Colonic mucosa (tissue), 4 donors: Measurements from ENCODE around the gene SLC29A2. TPM values are rescaled to one million over a fixed set of nuclear protein-coding genes. Genes with fewer than 3 reads are reported as not detected.
A peak's percentile ranks its signal among the peaks of the same experiment; 100 is the strongest.
"Not testable (repeated sequence)": the region's sequence is repeated elsewhere in the genome, so short reads cannot be mapped to it uniquely, and the experiment has no call there.

ENCODE experiments used
- DNase-seq: peaks from one replicate; pipeline ENCODE4 v3.0.0-alpha.2; 2020
- H3K27ac ChIP-seq: fragments of 200-600 bp; one replicate; pipeline ENCODE4 v1.8.0; 2021
- H3K27me3 ChIP-seq: fragments of 200-600 bp; one replicate; pipeline ENCODE4 v1.8.0; 2021
- H3K36me3 ChIP-seq: fragments of 200-600 bp; one replicate; pipeline ENCODE4 v1.8.0; 2021
- H3K4me1 ChIP-seq: fragments of 200-600 bp; one replicate; pipeline ENCODE4 v1.8.0; 2021; ENCODE audit warnings: mild to moderate bottlenecking
- H3K4me3 ChIP-seq: fragments of 200-600 bp; one replicate; pipeline ENCODE4 v1.8.0; 2021
- H3K9ac ChIP-seq, 2 donors: one replicate each; pipeline ENCODE4 v1.7.0; 2013; ENCODE audit warnings: control low read depth in 2 of 2, low read depth in 2 of 2, low read length in 2 of 2
- H3K9me3 ChIP-seq: fragments of 200-600 bp; one replicate; pipeline ENCODE4 v1.8.0; 2021
- intact Hi-C: fragments of 100-400 bp; cut with DNase I; formaldehyde crosslinking; loops from one replicate; pipeline ENCODE4 v1.14.1; 2022
- total RNA-seq, 2 donors: library from RNA; stranded (reverse); fragmentation: NEBNext Ultra II Directional in 1 of 2; extraction: Animal tissue kit (Norgen Biotek cat#: 25700) in 1 of 2; gene quantifications; one replicate each; pipeline ENCODE4 v1.2.1, GENCODE V29; 2021
- TF ChIP-seq, protein P1 (sequence below): fragments of 200-600 bp; IDR thresholded peaks from one replicate; pipeline ENCODE4 v1.8.0; 2022; ENCODE audit warnings: antibody characterized with exemption, mild to moderate bottlenecking
- donor health status: healthy.
- donor health status: DM: no; HTN: no; CAD: no.
- donor health status: DM: no; HTN: no; CAD: no.

The SLC29A2 gene
- total RNA-seq, 2 donors from 2014 or later: 20.2 to 28.3 TPM

DNA sequence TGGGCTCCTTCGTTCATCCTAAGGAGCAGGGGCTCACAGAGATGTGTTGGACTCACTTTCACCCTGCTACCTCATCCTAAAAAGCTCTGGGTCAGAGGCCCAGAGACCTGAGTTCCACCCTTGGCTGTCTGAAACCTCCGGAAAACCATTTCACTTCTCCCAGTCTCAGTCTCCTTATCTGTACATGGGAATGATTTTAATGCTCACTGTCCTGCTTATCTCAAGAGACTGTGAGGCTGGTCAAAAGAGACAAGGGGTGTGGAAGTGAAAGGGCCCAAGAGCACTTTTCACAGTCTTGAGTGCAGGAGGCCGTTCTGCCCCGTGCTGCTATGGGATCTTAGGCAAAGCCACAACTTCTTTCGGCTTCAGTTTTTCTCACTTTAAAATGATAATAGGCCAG lies 36.1 kb upstream of the SLC29A2 start:
- no peak overlapping the region for H3K27ac ChIP-seq
- no peak for DNase-seq
- no peak overlapping the region for H3K9ac ChIP-seq
- H3K4me1 ChIP-seq: peaks cover 4% of the 10 kb centered on the region
- intact Hi-C loops: loop anchor here (5.0 kb wide), 1 partner anchor 270 kb away; the partner anchor contains the start of gene RBM4B
- H3K9me3 ChIP-seq: no peaks in the 10 kb centered on the region
- H3K36me3 ChIP-seq: no peaks in the 10 kb centered on the region
- no peak overlapping the region for H3K4me3 ChIP-seq
- TF ChIP-seq, protein P1, sequence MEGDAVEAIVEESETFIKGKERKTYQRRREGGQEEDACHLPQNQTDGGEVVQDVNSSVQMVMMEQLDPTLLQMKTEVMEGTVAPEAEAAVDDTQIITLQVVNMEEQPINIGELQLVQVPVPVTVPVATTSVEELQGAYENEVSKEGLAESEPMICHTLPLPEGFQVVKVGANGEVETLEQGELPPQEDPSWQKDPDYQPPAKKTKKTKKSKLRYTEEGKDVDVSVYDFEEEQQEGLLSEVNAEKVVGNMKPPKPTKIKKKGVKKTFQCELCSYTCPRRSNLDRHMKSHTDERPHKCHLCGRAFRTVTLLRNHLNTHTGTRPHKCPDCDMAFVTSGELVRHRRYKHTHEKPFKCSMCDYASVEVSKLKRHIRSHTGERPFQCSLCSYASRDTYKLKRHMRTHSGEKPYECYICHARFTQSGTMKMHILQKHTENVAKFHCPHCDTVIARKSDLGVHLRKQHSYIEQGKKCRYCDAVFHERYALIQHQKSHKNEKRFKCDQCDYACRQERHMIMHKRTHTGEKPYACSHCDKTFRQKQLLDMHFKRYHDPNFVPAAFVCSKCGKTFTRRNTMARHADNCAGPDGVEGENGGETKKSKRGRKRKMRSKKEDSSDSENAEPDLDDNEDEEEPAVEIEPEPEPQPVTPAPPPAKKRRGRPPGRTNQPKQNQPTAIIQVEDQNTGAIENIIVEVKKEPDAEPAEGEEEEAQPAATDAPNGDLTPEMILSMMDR: no peak
- peaks cover 4% of the 10 kb centered on the region for H3K27me3 ChIP-seq

DNA sequence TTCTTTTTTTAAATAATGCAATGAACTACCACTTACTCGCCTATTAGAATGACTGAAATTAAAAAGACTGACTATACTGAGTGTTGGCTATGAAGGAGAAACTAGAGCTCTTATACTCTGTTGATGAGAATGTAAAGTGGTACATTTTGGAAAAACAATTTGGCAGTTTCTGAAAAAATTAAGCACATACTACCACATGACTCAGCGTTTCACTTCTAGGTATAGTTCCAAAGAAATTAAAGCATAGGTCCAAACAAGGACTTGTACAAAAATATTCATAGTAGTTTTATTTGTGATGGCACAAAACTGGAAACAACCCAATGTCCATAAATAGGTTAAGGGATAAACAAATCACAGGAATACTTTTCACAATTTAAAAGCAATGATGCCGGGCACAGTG lies 22.4 kb upstream of the SLC29A2 start:
- intact Hi-C loops: no loop called here
- H3K9me3 ChIP-seq: no peaks in the 10 kb centered on the region
- no peaks in the 10 kb centered on the region for H3K27me3 ChIP-seq
- no peak overlapping the region for H3K9ac ChIP-seq
- no peak for DNase-seq
- no peak overlapping the region for H3K27ac ChIP-seq
- no peaks in the 10 kb centered on the region for H3K36me3 ChIP-seq
- TF ChIP-seq, protein P1: no peak
- H3K4me1 ChIP-seq: no peaks in the 10 kb centered on the region
- no peak overlapping the region for H3K4me3 ChIP-seq

GRCh38 chr11:66391322-66391721 lies 19.8 kb upstream of the SLC29A2 start:
- no peaks in the 10 kb centered on the region for H3K36me3 ChIP-seq
- TF ChIP-seq, protein P1: no peak
- DNase-seq: no peak
- no peaks in the 10 kb centered on the region for H3K27me3 ChIP-seq
- H3K4me1 ChIP-seq: no peaks in the 10 kb centered on the region
- H3K27ac ChIP-seq: no peak overlapping the region
- intact Hi-C loops: no loop called here
- H3K9me3 ChIP-seq: no peaks in the 10 kb centered on the region
- H3K4me3 ChIP-seq: no peak overlapping the region
- no peak overlapping the region for H3K9ac ChIP-seq

DNA sequence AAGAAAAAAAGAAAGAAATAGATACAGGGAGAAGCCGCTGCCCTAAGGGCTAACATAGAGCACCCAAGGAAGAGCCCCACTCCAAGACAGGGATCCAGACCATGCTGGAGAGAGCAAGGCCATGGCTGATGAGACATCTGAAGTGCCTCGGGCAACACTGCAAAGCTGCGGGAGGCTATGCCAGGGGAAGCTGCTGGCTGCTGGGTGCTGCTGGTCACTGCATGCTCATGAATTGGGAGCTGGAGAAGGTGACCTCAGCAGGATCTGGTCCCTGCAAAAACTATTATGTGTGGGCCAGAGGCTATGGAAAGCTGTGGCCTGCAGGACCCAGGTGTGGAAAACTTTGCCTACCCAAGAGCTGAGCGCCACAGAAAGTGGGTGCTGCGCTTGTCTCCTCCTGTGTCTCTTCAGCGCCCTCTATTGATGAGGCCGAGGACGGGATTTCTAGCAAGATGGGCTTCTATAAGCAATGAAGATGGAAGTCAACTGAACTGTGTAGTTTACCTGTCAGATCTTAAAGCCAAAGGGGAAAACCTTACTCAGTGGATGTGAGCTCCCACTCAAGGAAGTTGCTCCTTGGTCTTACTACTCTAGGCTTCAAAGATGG lies 17.3 kb upstream of the SLC29A2 start:
- peak; percentile 83 for DNase-seq
- Histone ChIP-seq H3K9ac (no peak overlapping the region), H3K4me3 (no peak overlapping the region), H3K27me3 (no peaks in the 10 kb centered on the region), H3K4me1 (no peaks in the 10 kb centered on the region), H3K27ac (no peak overlapping the region), H3K9me3 (no peaks in the 10 kb centered on the region), H3K36me3 (no peaks in the 10 kb centered on the region)
- TF ChIP-seq, protein P1: peak; percentile 75
- intact Hi-C loops: loop anchor here (1.0 to 5.0 kb wide), 2 partner anchors 62 to 78 kb away; no protein-coding TSS in a partner anchor

DNA sequence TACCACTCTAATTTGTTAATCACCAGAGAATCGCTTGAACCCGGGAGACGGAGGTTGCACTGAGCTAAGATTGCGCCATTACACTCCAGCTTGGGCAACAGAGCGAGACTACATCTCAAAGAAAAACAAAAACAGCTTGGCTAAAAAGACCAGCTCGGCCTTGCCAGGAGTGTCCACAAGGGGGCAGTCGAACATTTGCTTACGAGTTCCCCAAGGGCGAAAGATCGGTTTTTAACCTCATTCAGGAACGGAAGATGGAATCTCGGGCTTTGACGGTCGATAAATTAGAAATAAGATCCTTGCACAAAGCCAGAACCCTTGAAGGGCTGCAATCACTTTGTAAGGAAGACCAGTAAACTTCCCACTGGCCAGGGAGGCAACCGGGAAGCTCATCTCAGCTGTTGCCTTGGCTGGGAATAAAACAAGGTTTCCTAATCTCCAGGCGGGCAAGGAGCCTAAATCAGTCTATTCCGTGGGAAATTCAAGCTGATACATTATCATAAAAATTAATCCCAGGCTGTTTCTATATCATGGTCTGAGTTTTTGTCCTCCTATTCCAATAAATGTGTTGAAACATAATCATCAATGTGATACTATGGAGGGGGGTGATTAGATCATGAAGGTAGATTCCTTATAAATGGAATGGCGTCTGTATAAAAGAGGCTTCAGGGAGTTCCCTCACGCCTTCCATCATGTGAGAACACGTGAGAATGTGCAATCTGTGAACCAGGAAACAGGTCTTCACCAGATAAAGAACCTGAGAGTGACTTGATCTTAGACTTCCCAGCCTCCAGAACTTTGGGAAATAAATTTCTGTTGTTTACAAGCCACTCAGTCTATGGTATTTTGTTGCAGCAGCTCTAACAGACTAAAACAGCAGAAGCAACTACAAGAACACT lies 14.9 kb upstream of the SLC29A2 start:
- Histone ChIP-seq H3K4me1 (no peaks in the 10 kb centered on the region), H3K9ac (peak overlapping the region in 1 of 2 donors; percentile 59), H3K27ac (no peak overlapping the region), H3K9me3 (no peaks in the 10 kb centered on the region), H3K36me3 (no peaks in the 10 kb centered on the region), H3K27me3 (no peaks in the 10 kb centered on the region), H3K4me3 (no peak overlapping the region)
- TF ChIP-seq, protein P1: peak; percentile 94
- intact Hi-C loops: loop anchor here (5.0 kb wide), 1 partner anchor 59 kb away; no protein-coding TSS in a partner anchor
- DNase-seq: peak; percentile 92

DNA sequence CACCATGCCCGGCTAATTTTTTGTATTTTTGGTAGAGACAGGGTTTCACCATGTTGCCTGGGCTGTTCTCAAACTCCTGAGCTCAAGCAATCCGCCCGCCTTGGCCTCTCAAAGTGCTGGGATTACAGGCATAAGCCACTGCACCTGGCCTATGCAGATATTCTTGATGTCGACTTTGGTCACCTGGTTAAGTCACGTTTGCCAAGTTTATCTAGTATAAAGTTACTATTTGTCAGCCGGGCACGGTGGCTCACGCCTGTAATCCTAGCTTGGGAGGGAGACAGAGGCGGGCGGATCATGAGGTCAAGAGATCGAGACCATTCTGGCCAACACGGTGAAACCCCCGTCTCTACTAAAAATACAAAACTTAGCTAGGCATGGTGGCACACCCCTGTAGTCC lies 12.8 kb upstream of the SLC29A2 start:
- H3K4me3 ChIP-seq, H3K27me3 ChIP-seq, H3K9ac ChIP-seq, H3K36me3 ChIP-seq, intact Hi-C loops, H3K9me3 ChIP-seq, DNase-seq, H3K27ac ChIP-seq, H3K4me1 ChIP-seq: not testable (repeated sequence)

- H3K4me3 ChIP-seq, DNase-seq, H3K27me3 ChIP-seq, H3K4me1 ChIP-seq, H3K27ac ChIP-seq, intact Hi-C loops, H3K9me3 ChIP-seq, H3K36me3 ChIP-seq, H3K9ac ChIP-seq: not testable (repeated sequence)
These were observed 8.7 kb upstream of the SLC29A2 start for GRCh38 chr11:66380264-66380663.

DNA sequence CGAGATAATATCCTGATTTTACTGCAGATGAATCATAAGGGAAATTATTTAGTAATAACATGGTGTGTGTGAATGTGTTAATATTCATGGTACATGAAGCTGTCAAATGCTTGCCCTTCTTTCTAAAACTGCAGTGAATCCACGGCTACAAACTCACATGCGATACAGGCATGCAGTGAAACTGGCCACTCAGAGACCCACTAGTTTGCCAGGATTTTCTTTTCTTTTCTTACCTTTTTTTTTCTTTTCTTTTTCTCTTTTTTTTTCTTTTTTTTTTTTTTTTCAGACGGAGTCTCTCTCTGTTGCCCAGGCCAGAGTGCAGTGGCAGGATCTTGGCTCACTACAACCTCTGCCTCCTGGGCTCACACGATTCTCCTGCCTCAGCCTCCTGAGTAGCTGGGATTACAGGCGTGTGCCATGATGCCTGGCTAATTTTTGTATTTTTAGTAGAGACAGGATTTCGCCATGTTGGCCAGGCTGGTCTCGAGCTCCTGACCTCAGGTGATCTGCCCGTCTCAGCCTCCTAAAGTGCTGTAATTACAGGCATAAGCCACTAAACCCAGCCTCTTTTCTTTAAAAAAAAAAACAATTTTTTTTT lies 2.2 kb upstream of the SLC29A2 start:
- H3K9ac ChIP-seq, DNase-seq, H3K27ac ChIP-seq, H3K9me3 ChIP-seq, H3K4me1 ChIP-seq, H3K36me3 ChIP-seq, H3K27me3 ChIP-seq, H3K4me3 ChIP-seq, intact Hi-C loops: not testable (repeated sequence)
